Hindlimb muscle (tissue), 1 donor: ENCODE data around the gene NR2F1. TPM values are rescaled to one million over a fixed set of nuclear protein-coding genes. Genes with fewer than 3 reads are reported as not detected.

ENCODE experiments used
- DNase-seq: peaks from one replicate; pipeline ENCODE4 v3.0.0-alpha.2; 2013
- polyA plus RNA-seq: library from polyadenylated mRNA; unstranded; fragments of 120-200 nt; gene quantifications from one replicate; pipeline ENCODE4 v1.2.1, GENCODE V29; 2013; ENCODE audit not compliant: insufficient read length

NR2F1 gene
- polyA plus RNA-seq, 1 donor, result 3.9 TPM

DNA sequence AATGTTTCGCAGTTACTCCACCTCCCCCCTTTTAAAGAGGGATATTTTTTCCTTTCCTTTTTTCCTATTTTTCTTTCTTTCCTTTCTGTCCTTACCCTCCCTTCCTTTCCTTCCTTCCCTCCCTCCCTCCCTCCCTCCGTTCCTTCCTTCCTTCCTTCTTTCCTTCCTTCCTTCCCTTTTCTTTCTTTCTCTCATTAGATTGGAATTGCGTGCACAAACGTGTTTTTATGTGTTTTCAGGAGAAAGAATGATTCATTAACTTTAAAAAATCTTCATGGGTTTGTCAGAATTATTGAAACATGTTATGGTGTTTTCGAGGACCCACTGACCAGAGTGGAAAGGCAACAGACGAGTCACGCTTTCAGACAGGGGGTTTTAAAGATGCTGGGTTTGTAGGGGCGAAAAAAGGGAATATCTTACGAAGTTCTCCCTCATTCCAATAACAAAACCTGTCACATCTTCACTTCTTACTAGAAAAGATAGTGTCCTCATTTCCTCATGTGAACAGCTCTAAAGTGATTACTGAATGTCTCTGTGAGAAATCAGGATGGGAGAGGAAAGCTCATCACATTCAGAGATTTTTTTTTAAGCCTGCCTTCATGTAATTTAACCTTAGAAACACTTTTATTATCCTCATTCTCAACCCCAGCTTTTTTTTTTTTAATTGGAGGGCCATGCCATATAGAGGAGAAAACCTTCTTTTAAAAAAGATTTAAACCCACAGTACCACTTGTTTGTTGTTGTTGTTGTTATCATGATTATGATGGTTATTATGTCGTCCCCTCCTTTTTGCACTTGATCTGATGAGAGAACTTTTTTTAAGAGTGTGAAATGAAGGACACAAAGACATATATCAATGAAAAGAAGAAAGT lies 21.9 kb downstream of the NR2F1 start:
- DNase-seq, result no peak

DNA sequence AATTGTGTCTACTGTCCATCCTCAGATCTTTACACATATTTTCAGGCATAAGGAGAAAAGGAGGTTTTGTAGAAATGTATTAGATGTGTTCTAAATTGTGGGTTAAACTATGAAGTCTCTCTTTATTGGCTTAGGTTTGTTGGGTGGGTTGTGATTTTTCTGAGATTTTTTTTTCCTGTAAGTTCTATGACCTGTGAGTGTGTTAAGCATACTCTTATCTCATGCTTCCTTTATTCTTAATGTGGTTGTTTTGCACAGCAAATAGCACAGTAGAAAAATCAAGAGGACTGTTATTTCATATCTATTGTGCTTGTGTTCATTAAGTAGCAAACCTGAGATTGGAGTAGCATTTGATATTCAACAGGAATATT lies 23.3 kb downstream of the NR2F1 start:
- no peak for DNase-seq

DNA sequence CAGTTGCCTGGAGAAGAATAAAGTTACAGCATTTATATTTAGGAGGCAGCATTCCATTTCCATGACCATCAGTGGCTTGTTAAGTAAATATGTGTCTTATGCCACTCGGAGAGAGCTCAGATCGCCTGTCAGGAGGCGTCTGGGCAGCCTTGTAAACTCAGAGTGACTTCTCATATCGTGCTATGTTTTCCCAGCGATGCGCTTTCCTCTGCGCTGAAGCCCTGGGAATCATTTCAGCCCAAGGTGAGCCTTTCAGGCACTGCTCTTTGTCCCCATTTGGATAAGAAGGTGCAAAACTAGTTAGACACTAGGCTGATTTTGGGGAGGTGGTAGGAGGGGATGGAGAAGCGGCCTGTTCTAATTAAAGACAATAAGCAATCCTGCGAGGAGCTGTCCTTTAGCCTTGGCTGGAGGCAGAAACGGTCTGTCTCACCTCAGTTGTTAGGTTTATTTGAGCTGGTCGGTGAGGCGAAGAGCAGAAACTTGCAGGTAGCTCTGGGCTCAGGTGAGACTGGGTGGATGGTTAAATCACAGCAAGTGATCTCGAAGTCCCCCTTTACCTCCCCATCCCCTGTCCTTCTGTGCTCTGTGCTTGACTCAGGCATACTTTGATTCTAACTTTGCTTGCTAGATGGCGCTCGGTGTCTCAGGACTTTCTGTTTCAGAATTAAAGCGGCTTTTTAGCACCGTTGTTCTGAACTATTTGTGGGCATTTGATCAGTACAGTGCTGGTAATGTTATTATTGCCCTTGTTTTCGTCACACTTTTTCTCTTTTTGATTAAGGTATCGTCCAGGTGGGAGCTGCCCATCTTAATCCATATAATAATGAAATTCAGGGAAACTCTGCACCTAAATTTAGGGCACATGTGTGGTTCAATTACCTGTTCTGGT lies 24.6 kb downstream of the NR2F1 start:
- DNase-seq, result no peak

DNA sequence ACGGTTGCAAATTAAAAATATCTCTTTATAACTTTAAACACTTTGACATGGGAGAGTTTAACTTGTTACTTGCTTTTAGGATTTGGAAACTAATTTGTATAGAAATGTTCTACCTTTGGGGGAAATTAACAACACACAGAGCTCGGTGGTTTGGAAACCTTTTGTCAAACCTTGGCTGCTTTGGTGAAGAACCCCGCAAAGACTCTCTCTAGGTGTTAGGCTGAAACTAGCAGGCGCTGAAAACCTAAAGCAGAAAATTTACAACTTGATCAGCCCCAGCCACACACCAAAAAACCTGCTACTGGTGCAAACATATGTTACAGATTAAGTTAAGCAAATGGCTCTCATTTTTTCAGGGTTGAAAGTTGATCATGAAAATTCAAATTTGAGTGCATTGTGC lies 25.8 kb downstream of the NR2F1 start:
- DNase-seq, result no peak

DNA sequence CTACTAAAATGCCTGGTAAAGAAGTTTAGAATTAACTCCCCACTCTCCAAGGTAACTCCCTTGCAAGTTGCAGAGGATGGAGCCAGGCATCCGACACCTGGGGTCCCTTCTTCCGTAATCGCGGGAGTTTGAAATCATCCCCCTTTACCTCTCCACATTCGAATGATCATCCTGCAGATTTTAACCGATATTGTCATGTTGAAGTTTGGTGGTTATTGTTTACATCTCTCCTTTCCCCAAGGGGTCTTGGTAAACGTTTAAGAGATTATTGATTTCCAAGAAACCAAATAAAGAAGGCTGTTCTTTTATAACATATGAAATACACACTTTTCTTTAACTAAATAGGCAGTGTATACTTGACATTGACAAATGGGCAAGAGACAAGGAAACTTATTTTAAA lies 26.7 kb downstream of the NR2F1 start:
- no peak for DNase-seq

DNA sequence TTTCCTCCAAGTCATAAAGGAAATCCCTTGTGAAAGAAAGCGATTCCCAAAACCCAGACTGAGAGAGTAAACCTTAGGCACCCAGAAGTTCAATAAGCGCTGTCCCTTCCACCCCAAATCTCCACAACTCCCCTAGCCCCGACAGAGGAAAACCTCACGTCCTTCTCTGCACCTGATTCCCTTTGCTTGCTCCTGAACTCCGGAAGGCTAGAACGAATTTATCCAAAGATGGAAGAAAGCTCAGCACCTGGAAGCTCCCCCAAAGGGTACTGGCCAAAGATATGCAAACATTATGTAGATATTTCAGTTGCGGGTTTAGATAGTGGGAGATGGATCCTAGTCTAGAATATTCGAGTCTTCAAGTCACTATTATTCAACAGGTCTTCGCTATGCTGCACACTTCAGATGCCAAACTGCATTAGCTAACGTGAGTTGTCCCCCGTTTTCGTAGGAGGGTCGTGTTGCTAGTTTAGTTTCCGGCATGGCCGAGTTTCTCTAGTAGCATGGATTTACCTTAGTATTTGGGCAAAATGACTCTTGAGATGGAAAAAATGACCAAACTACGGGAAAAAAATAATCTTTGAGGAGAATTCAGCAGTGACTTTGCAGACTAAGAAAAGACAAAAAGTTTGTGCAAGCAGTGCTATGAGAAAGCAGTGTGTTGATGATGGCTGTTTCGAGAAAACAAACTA lies 27.7 kb downstream of the NR2F1 start:
- no peak for DNase-seq

DNA sequence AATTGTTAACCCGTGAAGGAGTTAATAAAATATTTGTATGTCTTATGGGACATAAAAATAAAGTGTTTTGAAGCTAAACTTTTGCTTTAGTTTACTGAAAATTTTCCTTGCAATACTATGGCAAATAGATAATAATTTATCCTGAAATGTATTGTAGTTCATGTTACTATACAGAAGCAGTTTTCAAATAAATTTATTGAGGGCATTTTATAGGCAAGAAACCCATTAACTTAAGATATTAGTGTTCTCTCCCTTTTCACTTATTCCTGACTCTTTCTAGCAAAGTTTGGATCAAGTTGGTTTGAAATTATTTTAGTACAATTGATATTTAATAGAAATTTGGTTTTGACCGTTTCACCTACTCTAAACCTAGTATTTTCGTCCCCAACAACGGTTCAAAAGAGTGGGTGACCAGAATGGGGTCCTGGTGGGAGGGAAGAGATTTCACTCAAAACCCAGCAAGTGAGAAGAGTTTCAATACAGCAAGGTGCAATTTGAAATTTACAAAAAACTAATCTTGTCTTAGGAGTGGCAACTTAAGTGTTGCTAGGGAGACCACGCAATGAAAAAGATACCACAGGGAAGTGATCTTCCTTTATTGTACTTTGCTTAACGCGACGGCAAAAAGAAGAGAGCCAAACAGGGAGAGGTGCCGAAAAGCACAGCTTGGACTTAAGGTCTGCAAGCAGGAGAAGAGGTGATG lies 28.4 kb downstream of the NR2F1 start:
- no peak for DNase-seq

DNA sequence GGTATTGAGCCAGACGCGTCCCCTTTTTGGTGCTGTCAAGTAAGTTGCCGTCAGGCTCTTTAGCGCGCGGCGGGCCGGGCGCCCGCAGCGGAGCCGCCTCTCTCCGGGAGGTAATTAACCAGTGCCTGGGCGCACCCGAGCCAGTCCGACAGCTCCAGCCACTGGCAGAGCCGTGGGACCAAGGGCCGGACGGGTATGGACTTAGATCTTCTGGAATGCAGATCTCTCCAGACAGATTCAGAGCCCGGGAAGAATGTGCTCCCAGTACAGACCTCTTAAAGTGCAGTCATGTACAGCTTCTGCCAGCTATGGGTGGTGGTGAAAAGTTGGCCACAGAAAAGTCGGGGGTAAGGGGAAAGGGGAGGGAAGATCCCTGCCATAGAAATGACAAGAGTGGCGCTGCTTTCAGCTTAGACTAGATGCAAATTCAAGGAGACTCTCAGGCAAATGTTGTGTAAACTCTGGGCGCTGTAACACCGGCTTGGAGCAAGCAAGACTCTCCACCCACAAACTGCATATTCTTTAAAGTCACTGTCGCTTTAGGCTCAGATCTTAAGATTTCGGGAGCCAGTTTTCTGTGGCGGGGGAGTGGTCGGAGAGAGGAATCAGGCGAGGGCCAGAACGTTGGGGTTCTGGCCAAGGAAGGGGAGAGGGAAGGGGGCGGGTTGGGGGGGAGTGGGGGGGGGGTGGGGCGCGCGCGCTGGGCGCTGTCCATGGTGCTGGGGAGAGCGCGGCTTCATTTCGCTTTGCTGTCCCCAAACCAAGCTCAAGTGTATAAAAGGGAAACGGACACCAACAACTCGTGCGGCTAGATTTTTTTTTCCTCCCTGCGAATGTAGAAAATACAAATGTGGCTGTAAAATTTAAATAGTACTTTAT lies 29.2 kb downstream of the NR2F1 start:
- DNase-seq, result peak; percentile 59

DNA sequence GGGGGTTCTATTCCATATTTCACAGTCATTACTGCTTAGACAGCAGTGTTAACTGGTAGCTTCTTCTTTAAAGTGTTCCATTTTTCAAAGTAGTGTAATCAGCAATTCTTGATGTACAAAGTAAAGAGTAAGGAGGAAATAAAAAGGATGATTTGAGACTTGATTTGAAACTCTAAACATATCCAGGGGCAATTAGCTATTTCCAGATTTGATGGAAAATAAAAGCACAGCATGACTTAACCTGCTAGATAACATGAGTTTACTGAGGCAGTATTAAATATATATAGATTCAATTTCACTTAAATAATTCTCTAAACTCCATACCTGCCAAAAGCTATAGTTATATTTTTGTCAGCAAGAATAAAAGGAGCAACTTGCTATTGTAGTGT lies 29.8 kb downstream of the NR2F1 start:
- DNase-seq, result no peak

DNA sequence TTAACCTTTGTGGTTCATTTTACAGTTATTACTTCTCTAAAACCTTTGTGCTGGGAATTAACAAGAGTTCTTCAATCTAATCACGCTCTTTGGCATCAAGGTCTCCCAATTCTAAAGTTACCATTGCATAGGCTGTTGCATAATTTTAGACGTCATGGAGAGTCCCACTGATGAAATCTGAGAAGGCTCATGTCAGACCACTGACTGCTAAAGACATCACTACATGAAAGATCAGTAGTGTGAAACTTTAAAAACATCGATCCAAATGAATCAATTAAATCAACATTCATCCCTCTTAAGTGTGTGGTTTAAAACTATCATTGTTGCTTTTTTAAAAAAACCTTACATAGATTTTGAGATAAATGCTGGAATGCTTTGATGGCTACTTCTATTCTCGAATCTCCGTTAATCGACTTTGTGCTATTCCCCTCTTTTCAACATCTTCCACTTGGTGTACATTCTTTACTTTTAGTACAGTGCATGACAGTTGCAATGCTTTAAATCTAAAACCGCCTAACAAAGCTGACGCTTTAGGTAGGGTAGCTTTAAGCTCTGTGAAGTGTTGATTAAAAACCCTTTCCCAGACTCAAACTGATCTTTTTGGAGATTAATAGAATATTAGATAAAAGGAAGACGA lies 33.6 kb downstream of the NR2F1 start:
- no peak for DNase-seq

DNA sequence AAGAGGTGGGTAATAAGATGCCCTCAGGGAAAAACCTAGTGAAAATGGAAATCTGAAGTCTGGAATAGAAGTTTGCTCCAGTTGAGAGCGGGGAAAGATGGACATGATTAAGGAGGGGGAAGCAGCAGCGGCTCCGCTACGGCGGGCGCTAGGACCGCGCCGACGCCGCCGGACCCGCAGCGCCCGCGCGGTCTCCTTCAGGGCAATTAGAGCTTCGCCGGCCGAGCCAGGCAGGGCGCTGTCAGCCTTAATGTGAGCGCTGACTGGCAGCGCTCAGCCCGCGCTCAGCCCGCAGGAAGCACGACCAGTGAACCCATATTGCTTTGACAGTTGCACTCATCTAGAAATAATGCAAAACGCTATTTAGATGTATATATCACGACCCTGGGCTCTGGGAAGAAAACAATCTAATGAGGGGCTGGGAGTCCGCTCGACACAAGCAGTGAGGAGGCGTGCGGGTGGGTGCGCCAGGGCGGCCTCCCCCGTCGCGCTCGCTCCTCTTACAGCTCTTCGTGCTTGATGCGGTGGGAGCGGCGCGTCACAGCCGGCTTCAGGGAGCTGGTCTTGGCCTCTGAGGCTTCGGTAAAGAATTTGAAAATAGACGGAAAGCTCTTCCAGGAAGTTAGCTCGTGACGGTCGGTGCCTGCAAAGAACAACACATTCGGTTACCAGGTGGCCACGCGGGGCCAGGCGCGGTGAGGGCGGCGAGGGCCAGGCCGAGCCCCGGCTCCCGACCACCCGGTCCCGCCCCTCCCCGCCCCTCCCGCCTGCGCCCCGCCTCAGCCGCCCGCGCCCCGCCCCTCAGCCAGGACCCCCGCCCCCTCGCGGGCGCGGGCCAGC lies 37.7 kb downstream of the NR2F1 start:
- peak; percentile 55 for DNase-seq

DNA sequence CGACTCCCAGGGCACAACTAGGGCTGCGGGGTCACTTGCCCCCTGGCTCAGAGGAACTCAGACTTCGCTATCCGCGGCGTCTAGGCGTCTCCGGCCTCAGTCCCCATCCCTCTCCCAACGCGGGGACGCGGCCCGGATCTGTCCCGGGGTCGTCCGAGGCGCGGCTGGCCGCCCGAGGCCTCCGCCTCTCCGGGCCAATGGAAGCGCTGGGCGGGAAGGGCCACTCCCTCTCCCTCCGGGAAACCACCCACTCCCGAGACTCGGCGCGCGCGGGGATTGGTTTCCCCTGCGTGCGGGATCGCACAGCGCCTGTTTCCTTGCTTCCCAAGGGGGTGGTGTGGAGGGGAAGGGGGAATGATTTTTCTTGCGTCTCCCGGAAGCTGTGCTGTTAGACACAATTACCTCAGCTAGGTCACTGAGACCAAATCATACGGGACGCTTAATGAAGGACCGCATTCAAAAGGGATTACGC lies 38.3 kb downstream of the NR2F1 start:
- DNase-seq, result peak; percentile 57

DNA sequence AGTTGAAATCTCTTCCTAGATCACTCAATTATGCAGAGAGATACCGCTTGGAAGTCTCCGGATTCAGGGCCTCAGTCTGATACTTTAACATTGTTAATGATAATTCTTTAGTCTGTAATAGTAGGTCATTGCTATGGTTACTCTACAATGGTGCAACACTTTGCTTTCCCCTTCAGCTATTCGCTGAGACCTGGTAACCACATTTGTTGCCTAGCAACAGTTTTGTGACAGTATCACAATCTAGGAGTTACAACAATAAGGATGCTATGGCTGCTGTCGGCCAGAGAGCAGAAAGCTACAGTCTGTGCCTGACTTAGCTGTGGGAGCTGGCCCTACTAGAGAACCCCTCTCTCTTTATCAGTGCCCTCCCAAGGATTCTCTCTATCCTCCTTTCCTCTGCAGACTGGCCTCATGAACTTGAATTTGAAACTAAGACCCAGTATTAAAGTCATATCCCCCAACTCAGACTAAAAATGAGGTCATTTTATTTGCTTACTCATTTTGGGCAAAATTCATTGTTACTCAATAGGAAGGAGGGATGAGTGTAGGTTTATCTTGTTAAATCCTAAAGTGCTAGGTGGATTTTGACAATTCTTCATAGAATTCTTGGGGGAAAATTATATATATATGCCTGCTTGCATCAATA lies 39.3 kb downstream of the NR2F1 start:
- no peak for DNase-seq

DNA sequence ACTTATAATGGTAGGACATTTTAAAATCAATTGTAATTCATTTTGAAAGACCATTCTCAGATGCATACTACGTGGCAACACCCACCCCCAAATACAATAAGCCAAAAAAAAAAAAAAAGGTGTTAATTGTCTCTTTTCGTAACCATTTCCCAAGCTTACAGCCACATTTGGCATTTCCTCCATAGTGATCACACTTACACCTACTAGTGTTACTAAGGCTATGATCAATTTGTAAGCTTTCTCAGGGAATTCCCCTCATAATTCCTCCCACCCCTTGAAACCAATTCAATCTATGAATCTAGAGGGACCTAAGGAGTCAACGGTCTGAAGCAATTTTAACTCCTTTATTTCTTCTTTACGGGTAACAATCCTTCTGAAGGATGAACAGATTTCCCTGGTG lies 40.1 kb downstream of the NR2F1 start:
- DNase-seq, result no peak

DNA sequence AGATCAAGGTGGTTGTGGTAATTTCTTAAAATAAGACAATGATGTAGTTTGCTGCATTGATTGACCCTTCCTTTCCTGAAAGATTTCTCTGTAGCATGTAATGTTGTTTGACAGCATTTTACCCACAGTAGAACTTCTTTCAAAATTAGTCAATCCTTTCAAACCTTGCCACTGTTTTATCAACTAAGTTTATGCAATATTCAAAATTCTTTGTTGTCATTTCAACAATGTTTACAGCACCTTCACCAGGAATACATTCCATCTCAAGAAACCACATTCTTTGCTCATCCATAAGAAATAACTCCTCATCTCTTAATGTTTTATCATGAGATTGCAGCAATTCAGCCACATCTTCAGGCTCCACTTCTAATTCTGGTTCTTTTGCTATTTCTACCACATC lies 43.8 kb downstream of the NR2F1 start:
- no peak for DNase-seq

DNA sequence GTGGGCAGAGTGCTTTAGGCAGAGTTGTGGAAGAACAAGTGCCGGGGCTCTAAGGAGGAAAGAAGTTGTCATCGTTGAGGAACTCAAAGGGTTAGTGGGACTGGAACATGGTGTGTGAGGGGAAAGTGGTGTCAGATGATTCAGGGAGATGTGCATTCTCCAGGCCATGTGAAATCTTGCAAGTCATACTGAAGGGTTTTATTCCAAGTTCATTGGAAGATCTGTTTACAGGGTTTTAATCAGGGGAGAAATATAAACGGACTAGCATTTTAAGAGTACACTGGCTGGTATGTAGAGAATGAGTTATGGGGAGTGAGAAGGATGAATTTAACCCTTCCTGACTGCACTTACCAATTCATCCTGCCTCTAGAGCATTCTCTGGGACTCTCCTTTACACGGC lies 49.3 kb downstream of the NR2F1 start:
- DNase-seq, result no peak

DNA sequence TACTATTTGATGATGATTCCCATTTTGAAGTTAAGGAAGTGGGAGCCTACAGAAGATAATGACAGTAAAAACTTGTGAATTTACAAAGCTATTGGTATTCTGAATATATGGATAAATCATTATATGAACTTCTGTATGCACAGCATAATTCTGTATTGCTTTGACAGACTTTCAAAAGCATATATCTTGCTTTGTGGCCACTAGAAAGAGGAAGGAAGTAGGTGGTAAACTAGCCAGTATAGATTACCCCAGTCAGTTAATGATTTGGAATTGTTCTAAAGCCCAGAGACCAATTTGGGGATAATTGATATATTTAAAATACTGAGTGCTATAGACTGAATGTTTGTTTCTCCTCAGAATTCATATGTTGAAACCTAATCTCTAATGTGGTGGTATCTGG lies 53.0 kb downstream of the NR2F1 start:
- DNase-seq, result no peak

DNA sequence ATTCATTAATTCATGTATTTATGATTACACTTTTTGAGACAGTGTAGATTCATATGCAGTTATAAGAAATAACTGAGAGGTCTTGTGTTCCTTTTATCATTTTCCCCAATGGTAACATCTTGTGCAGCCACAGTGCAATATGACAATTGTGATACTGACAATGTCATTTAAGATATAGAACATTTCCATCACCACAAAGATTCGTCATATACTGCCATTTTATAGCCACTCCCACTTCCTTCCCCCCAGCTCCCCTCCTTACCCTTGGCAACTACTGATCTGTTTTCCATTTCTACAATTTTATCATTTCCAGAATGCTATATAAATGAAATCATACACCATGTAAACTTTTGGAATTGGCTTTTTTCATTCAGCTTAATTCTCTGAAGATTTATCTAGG lies 53.8 kb downstream of the NR2F1 start:
- DNase-seq, result no peak

DNA sequence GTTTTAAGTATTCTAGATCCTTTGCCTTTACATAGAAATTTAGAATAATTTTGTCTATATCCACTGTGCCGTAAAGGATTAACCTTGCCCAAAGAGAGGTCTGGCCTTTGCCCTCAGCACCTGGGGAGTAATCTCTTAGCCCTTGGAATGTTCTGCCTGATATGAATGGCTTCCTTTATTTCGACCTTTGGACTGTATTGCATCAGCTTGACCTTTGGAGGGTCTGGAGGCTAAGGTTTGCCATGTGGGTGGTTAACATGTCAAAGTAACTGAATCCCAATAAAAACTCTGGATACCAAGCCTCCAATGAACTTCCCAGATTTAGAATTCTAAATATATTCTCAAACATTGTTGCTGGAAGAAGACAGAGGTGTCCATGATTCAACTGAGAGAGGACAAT lies 54.7 kb downstream of the NR2F1 start:
- DNase-seq, result no peak
